Fibroblast of skin of right quadriceps (primary cell): ENCODE data around the gene RPL29.

ENCODE experiments used
- DNase-seq: peaks from one replicate; pipeline ENCODE4 v3.0.0-alpha.2; 2013

Gene RPL29

GRCh38 chr3:51980253-51980652, 15.4 kb downstream of the RPL29 start:
- no peak for DNase-seq

GRCh38 chr3:51978143-51978502, 17.6 kb downstream of the RPL29 start:
- DNase-seq, result no peak

- DNase-seq, result no peak
Measured at GRCh38 chr3:51977446-51978142, 18.1 kb downstream of the RPL29 start.

- peak; percentile 60 for DNase-seq
Measured at GRCh38 chr3:51975852-51976549, 19.7 kb downstream of the RPL29 start.

GRCh38 chr3:51974963-51975851, 20.5 kb downstream of the RPL29 start, which contains the start of gene ABHD14A:
Gene ABHD14A (plus strand): TSS chr3:51975064. CDS start chr3:51975136, 72 bp downstream.
- peak; percentile 64 for DNase-seq

- DNase-seq, result no peak
Measured at GRCh38 chr3:51974277-51974962, 21.3 kb downstream of the RPL29 start.

GRCh38 chr3:51971350-51971749, 24.3 kb downstream of the RPL29 start:
- no peak for DNase-seq

GRCh38 chr3:51970606-51971300, 24.9 kb downstream of the RPL29 start:
- DNase-seq, result no peak

GRCh38 chr3:51969841-51970240, 25.9 kb downstream of the RPL29 start:
- no peak for DNase-seq

- DNase-seq, result no peak
Measured at GRCh38 chr3:51968883-51969678, 26.6 kb downstream of the RPL29 start.

GRCh38 chr3:51968170-51968775, 27.4 kb downstream of the RPL29 start:
- peak; percentile 31 for DNase-seq

- peak; percentile 60 for DNase-seq
Measured at GRCh38 chr3:51967384-51968169, 28.1 kb downstream of the RPL29 start, which contains the start of gene PCBP4. Gene PCBP4 (minus strand): TSS chr3:51967454. CDS start chr3:51961240, 6,214 bp downstream.

GRCh38 chr3:51966922-51967383, 28.7 kb downstream of the RPL29 start:
- DNase-seq, result no peak

GRCh38 chr3:51966486-51966885, 29.2 kb downstream of the RPL29 start:
- no peak for DNase-seq

- no peak for DNase-seq
Measured at GRCh38 chr3:51966016-51966415, 29.7 kb downstream of the RPL29 start.

GRCh38 chr3:51964521-51964920, 31.2 kb downstream of the RPL29 start:
- no peak for DNase-seq

- DNase-seq, result no peak
Measured at GRCh38 chr3:51963951-51964451, 31.7 kb downstream of the RPL29 start.

GRCh38 chr3:51962854-51963530, 32.7 kb downstream of the RPL29 start:
- DNase-seq, result no peak
